Renal cortical epithelial cell (primary cell): ENCODE data around the gene KSR1. TPM values are rescaled to one million over a fixed set of nuclear protein-coding genes. Genes with fewer than 3 reads are reported as not detected.
"Not testable (repeated sequence)": the region's sequence is repeated elsewhere in the genome, so short reads cannot be mapped to it uniquely, and the experiment has no call there.

Experiments
- DNase-seq: peaks from one replicate; pipeline ENCODE4 v3.0.0-alpha.2; 2011; ENCODE audit warnings: low read depth
- total RNA-seq: library from RNA; depleted of rRNA; stranded (reverse); fragments of >200 nt; gene quantifications from 2 replicates; pipeline ENCODE4 v1.2.3, GENCODE V29; 2014

The KSR1 gene
- total RNA-seq, 1 donor from 2014 or later, result 29.3 TPM

DNA sequence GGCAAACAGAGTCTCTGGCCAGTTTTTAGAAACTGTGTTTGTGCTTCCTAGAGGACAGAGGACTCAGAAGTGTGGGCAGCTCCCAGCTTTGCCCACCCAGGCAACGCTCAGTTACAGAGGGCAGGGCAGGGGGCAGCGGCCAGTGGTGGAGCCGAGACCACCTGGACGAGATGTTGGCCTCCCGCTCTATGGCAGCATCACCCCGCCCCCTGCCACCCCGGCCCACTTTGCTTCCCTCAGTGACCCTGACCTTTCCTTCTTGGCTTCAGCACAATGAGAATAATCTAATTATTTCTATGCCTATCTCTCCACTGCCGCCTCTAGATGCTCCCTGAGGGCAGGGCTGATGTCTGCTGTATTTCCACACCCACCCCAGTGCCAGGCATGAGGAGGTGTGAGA is 200.4 kb downstream of the KSR1 start:
- DNase-seq, result not testable (repeated sequence)

DNA sequence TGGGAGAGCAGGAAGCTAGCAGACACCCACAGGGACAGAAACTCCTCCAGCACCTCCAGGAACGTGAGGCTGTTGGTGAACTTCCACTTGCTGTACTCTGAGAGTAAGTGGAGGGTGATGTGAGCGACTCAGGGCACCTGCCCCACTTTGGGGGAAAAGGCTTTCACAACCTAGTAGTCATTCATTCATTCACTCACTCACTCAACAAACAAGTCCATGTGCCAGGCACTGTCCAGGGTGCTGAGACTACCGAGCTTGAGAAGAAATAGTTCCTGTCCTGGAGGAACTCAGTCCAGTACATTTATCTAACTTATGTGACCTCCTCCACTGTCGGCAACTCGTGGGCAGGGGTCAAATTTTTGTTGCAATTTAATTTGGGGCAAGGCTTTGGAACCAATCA is 201.4 kb downstream of the KSR1 start:
- peak; percentile 20 for DNase-seq

DNA sequence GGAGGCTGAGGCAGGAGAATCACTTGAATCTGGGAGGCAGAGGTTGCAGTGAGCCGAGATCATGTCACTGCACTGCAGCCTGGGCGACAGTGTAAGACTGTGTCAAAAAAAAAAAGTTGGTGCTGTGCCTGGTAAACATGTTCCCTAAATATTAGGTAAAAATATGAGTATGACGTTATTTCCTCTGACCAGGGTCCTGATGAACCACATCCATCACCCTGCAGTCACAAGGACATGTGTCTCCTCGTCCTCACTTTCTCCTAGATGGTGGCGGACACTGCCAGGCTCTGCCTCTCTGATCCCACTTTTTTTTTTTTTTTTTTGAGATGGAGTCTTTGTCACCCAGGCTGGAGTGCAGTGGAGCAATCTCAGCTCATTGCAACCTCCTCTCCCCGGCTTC is 203.4 kb downstream of the KSR1 start:
- no peak for DNase-seq

DNA sequence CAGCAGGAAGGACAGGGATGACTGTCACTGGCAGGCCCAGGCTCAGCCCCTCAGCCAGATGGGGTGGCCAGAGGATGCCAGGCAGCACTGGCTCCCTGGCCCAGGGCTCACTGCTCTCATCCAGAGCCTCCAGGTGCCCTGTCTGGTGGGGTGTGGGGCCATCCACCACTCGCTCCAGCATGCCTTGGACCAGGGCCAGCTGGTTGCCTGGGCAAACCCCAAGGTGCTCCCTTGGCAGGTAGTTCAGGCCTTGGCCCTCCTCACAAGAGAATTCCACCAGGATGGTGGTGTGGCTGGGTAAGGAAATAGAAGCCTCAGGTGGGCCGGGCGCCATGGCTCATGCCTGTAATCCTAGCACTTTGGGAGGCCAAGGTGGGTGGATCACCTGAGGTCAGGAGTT is 204.2 kb downstream of the KSR1 start:
- no peak for DNase-seq

DNA sequence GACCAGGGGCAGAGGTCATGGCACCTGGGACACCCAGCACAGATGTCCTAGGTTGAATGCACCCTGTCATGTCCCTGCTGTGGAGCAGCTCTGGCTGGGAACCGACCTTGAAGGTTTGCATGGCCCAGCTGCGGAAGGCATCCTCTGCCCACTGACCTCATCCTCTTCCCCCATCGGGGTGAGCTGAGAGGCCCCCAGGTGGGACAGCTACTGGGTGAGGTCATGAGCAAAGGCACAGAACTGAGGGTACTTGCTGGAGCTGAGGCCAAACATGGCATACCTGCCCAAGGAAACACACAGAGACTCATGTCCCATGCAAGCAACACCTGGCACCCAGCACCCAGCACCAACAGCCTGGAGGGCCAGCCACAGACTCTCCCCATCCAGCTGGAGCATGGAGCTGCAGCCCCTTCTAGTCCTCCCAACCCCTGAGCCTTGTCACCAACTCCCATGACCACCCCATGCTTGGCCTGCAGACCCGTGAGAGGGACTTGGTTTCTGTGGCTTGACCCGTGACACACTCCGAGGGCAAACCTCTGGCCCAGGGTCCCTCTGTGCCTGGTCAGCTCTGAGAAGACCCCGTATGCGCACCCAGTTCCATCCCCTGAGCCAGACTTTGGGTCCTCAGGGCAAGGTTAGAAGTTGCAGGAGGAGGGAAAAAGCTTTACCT is 207.8 kb downstream of the KSR1 start:
- DNase-seq, result no peak

DNA sequence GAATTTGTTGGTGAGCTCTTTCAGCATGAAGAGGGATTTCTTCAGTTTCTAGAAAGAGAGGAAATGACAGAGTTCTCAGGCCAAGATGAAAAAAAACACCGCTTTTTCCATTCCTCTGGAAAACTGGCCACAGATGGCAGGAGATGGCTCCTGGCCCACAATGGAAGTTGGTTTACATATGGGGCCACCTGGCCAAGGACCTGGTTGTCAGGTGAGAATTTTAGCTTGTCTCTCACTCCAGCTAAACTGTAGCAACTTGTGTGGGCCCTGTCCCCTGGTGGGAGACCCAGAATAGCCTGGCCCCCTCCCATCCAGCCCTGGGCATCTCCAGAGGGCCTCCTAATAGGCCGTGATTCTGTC is 208.3 kb downstream of the KSR1 start:
- DNase-seq, result no peak

DNA sequence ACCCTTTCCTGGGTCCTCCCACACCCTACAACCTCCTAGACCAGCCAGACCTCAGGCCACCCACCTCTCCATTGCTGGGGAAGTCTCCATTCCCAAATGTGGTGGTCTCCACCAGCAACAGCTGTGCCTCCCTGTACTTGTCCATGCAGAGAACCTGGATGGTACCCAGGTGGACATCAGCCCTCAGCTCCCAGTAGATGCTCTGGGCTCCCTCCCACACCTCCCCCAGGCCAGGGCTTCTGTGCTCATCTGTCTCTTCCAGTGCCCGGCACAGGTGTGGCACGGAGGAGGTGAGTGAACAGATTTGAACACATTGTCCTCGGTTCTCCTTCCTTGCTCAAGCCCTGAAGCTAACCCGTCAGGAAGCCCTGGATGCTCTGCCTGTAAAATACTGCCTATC is 209.3 kb downstream of the KSR1 start:
- no peak for DNase-seq

DNA sequence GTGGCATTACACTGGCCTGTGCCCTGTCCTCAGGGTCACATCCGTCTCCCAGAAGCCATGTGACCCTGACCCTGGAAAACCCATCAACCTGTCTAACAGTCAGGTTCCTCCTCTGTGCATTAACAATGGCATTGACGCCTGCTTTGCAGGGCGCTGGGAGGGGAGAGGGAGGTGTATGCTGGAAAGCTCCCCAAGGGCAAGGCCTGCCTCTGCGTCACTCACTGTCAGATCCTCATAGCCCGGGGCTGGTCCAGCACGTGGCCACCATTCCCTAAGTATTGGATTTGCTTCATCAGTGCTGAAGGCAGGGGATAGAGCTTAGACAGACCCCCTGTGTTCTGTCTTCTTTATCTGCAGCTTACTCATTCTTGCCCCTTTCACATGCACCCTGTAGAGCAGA is 210.0 kb downstream of the KSR1 start:
- DNase-seq, result not testable (repeated sequence)

DNA sequence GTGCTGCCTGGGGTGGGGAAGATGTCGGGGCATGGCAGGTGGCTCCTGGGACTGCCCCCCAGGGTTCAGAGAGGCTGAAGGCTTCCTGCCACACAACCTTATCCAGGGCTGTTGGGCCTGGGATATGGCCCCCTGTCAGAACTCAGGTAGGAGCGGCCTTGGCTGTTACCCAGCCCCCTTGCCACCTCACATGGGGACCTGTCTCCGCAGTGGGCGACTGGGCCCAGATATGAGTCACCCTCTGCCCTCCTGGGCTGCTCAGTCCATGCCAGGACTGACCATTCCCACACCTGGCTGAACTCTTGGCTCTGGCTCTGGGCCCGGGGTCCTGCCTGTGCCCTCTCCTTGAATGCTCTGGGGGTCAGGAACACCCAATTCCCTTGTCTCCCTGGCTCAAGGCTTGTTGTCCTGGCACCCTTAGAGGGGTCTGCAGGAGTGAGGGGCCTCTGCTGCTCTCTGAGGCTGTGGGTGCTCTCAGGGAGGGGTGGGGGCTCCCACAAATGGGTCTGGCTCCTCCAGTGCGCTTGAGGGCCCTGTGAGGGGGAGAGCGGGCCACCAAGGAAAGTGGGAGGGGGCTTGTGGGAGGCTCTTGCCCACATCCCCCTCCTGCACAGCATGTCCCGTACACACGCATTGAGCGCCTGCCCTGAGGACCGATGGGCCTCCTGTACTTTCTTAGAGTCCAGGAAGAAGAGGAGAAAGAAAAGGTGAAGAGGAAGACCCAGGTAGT is 210.7 kb downstream of the KSR1 start:
- no peak for DNase-seq

DNA sequence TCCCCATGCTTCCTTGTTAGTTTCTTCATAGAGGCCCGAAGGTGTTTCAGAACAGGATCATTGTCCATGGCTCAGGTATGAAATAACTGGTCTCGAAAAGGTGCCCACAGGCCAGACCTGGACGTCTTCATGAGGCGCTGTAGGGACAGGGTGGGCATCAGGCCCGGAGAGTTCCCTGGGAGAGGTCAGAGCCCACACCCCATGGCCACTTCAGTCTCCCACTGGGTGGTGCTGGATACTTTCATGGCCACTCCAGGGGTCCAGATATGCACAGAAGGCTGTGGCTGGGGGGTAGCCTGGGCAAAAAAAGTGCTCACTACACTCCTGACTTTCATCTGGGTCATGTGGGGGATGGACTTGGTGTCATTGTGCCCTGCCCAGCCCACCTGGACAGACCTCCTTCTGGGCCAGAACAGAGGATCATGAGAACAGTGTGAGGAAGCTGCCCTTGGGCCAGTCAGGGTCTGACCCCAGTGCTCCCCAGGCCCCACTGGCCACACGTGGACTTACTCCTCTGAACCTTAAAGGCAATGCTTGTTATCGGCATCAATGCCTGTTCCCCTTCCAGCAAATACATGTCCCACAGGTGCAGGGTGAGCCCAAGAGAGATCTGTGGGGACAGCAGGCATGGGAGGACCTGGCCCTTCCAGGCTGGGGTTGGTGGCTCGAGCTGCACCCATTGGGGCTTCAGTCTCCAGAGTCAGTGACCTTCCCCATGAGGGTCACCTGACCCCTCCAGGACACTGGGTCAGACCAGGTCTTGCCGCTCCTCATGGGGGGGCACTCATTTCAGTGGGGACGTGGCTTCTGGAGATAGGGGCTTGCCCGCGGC is 211.6 kb downstream of the KSR1 start:
- no peak for DNase-seq

DNA sequence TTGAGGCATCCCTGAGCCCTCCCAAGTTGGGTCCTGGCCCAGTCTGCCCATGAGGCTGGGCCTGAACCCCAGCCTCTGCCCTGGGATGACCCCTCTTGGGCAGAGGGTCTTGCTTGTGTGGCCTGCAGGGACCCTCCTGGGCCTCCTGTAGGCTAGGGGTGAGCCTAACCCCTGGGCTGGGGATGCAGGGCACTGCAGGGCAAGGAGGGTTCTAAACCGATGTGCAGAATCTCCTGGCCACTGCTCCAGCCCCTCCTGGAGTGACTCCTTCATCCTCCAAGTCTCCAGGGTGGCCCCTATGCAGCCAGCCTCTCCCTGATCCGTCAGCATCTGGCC is 212.2 kb downstream of the KSR1 start:
- DNase-seq, result no peak

DNA sequence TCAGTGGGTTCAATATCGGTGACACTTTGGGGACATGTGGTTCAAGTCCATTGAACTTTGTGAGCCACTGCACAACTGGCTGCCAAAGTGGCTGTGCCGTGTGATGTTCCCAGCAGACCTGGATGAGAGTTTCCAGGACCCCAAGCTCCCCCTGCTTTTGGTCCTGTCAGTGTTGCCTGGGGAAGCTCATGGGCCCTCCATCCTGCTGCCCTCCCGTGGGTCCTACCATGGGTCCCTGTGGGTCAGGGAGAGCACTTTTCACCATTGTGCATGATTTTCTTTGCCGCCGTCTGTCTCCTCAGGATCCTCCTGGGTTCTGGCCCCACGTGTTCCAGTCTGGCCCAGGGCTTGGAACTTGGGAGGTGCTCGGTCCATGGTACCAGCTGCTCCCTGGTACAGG is 212.9 kb downstream of the KSR1 start:
- no peak for DNase-seq

DNA sequence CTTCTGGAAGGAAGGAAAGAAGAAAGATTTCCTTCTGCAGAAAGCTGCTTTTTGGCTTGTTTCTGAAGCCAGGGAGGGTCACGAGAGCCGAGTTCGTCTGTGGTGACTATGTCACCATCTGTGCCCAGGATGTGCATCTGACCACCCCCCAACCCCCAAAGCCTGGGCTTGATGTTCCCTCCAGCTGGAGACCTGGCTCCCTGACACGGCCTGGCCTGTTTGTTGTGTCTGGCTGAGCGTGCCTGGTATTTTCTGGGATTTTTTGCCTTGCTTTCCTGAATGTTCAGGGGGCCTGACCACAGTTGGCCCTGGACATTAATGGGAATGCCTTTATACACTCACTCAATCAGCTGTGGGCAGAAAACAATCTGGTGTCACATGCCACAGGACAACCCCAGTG is 213.6 kb downstream of the KSR1 start:
- no peak for DNase-seq

DNA sequence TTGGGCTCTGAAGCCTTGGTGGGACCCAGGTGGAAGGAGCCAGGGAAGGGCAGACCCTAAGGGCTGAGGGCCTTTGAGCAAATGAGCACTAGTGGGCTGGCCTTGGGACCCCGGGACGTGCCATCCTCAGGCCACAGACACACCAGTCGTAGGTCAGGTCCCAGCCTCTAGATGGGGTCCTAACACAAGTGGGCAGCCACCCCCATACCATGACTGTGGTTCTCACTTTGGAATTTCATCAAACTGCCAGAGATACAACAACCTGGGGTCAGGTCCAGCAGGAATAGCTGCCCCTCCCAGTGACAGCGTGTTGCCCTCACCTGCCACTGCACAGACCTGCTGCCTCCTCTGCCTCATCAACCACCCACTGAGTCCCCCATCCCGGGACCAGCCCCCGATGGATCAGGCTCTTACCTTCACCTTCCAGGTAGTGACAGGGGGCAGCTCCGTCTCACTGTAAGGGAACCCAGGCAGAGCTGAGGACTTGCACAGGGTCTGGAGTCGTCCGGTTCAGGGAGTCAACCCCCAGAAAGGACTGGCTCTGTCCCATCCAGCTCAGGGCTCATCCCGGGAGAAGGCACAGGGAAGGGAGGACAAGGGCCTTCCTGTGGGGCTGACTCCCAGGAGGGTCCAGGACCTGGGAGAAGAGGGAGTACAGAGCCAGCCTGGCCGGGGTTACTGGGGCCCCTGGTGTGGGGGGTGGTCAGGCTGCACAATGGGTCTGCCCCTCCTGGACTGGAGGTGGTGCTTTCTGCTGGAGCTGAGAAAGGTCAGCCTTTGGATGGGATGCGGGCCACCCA is 214.7 kb downstream of the KSR1 start:
- no peak for DNase-seq

DNA sequence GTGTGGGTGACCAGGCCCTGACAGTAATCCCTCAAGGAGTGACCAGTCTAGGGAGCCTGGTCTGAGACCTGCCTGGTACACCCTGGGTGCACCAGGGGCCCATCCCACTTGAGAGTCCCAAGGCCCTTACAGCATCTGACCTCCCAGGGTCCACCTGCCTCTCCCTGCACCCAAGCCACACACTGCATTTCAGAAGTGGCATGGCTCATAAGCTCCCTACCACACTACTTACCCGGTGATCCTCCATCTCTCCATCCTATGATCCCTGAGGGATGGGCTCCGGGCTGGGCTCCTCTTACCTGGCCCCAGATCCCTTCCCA is 215.3 kb downstream of the KSR1 start:
- no peak for DNase-seq

DNA sequence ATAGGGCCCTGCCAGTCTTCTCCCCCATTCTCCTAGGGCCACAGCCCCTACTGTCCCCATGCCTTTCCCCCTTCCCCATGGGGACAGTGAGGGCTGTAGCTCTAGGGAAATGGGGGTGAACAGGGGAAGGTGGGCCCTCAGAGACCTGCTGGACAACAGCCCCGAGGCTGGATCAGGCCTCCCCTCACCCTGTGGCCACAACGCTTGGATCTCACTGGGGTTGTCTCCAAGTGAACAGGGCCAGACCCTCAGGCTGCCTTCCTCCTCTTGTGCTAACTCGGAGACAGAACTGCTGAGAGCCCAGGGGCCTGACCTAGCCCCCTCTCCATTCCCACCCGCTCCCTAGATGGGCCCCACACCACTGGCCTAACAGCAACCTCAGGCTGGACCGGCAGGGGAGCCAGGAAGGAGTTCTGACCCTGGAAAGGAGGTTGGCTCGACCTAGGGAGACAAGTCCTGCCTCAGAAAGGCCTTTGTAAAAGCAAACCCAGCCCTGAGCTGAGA is 215.8 kb downstream of the KSR1 start:
- not testable (repeated sequence) for DNase-seq

DNA sequence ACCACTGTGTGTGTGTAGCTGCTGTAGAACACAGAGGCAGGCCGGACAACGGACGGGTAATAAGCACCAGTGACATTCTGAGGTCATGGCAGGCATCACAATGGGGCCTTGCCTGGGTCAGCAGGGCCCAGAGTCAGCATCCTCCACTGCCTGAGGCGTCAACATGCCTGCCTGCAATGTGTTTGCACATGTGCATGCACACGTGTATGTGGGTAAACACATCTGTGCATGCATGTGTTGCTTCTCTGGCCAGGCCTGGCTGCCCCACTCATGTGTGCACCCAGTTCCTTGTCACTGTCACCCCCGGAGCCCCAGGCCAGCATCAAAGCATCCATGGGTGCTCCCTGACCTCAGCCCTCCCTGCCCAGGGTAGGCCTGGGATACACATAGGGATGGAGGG is 218.1 kb downstream of the KSR1 start:
- no peak for DNase-seq

Other genes with a start within 250 kb of the KSR1 start
- 104 and 189 TPM in 2 replicates for gene WSB1, start 162.3 kb upstream of the KSR1 start, total RNA-seq
- 2.3 and 6.1 TPM in 2 replicates for gene LGALS9, start 174.7 kb downstream of the KSR1 start, total RNA-seq